Muscle of leg (tissue), 11 donors: Measurements from ENCODE around the gene S100A14. TPM values are rescaled to one million over a fixed set of nuclear protein-coding genes. Genes with fewer than 3 reads are reported as not detected.

Source experiments
- DNase-seq: peaks from one replicate; pipeline ENCODE4 v3.0.0; 2013
- H3K27ac ChIP-seq: one replicate; pipeline ENCODE4 v1.5.1; 2013; ENCODE audit warnings: mild to moderate bottlenecking, low read length, control low read depth
- H3K27me3 ChIP-seq: one replicate; pipeline ENCODE4 v1.6.1; 2013; ENCODE audit warnings: low read length; ENCODE audit not compliant: control insufficient read depth, insufficient read depth
- H3K36me3 ChIP-seq: one replicate; pipeline ENCODE4 v1.6.1; 2013; ENCODE audit warnings: low read length; ENCODE audit not compliant: control insufficient read depth, insufficient read depth
- H3K4me1 ChIP-seq: one replicate; pipeline ENCODE4 v1.6.1; 2013; ENCODE audit warnings: low read length; ENCODE audit not compliant: control insufficient read depth, insufficient read depth
- H3K4me3 ChIP-seq: one replicate; pipeline ENCODE4 v1.5.1; 2013; ENCODE audit warnings: low read length, control low read depth
- H3K9me3 ChIP-seq: replicated peaks from 2 replicates; pipeline ENCODE4 v1.6.1; 2013; ENCODE audit warnings: low read depth, low read length; ENCODE audit not compliant: control insufficient read depth
- WGBS: methylation state at CpG from one replicate; pipeline ENCODE4 v1.1.5; 2013; ENCODE audit warnings: missing lambda C conversion rate; ENCODE audit not compliant: insufficient coverage; 5-methylcytosine and 5-hydroxymethylcytosine counted together
- polyA plus RNA-seq, 8 donors: library from polyadenylated mRNA; unstranded; fragments of 120-200 nt; gene quantifications; one replicate each; pipeline versions ENCODE4 v1.2.1 to v1.2.3, GENCODE V29; 2013; ENCODE audit warnings: inconsistent platforms in 1 of 8, low replicate concordance in 1 of 8; ENCODE audit not compliant: insufficient read length in 8 of 8, insufficient read depth in 1 of 8
- total RNA-seq: library from RNA; stranded (reverse); fragments of 120-200 nt; gene quantifications from one replicate; pipeline ENCODE4 v1.2.4, GENCODE V29; 2013

S100A14 gene
- total and polyA plus RNA-seq, 9 donors: 0.15 to 27.5 (median 0.45) TPM

DNA sequence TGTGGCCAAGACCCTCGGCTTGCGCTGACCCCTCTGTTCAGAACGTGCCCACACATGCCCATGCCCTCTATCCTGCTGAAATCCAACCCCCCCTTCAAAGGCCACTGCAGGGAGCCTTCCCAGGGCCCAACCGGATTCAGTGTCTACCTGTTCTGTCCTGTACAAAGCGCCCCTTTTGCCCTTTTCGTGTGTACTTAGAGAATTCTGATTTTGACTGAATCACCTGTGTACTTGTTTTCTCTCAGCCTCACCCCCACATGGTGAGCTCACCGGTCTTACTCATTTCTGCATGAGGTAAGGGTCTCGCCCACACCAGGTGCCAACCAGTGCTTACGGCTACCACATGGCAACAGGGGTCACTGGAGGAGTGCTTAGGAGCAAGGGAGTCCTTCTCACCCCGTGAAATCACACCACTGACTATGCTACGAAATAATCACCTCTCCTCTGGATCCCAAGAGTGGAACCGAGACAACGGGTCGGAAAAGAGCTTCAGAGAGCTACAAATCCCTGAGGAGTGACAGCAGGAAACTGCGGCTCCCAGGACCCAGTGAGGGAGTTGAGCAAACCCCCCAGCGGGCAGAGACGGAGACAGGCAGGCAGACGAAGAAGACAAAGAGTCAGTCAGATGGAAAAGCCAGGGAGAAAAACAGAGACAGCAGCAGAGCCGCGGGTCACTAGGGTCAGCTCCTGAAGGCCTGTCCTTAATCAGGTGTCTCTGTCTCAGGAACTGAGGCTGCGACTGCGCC, 48.3 kb downstream of the S100A14 start:
- H3K4me1 ChIP-seq: peaks cover 50% of the 10 kb centered on the region
- H3K36me3 ChIP-seq: no peaks in the 10 kb centered on the region
- H3K9me3 ChIP-seq: no peaks in the 10 kb centered on the region
- 62% methylated on average over 17 of the region's 22 CpGs for WGBS
- no peak overlapping the region for H3K4me3 ChIP-seq
- no peaks in the 10 kb centered on the region for H3K27me3 ChIP-seq
- H3K27ac ChIP-seq: peak overlapping the region; percentile 18
- DNase-seq: peak; percentile 21

GRCh38 chr1:153566414-153567371, 49.4 kb downstream of the S100A14 start:
- 37% methylated on average over 12 of the region's 16 CpGs for WGBS
- Histone ChIP-seq H3K4me3 (no peak overlapping the region), H3K27me3 (no peaks in the 10 kb centered on the region), H3K9me3 (no peaks in the 10 kb centered on the region), H3K4me1 (peaks cover 46% of the 10 kb centered on the region), H3K27ac (peak overlapping the region; percentile 91), H3K36me3 (no peaks in the 10 kb centered on the region)
- peak; percentile 93 for DNase-seq

DNA sequence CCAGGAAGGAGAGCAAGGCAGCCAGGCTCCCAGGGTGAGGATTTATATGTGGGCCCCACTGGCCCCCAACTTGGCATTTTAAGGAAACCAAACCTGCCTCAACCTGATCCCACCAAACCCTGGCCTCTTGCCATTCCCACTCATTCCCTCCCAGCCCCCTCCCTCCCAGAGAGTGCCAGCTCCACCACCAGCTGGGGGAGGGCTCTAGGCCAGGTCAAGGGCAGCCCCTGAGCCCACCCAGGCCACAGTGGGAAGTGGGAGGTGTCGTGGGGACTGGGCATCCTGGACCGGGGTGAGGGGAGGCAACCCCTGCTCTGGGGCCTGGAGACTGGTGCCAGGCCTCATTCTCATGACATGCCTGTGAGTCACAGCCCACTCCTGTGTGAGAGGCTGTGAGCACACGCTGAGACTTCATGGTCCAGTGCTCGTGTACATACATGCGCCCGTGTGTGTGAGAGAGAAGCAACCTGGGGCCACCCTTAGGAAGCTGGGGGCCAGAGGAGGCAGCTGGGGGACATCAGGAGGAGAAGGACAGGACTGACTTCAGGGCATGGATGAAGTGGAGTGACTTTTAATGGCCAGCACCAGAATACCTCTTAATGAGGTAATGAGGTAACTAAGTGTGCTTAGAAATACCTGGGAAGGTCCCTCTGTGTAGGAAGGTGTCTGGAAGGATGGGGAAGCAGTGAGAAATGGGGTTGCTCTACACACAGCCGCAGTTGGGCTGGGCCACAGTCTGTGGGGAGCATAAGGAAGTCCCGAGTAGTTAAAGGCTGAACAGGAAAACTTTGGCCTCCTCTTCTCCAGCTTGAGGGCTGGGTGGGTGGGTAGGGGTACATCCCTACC, 50.4 kb downstream of the S100A14 start, which contains the start of gene S100A2:
S100A2 (minus strand) TSS at position 316 of the 846 bp plus-strand sequence. CDS start 1,967 bp downstream, outside the sequence.
- DNase-seq: peak; percentile 41
- H3K27ac ChIP-seq: peak within 1 kb of the TSS; percentile 91
- H3K4me3 ChIP-seq: no peak within 1 kb of the TSS
- WGBS: 65% methylated on average over 6 of the region's 8 CpGs
- H3K4me1 ChIP-seq: peaks cover 46% of the 10 kb centered on the region
- H3K9me3 ChIP-seq: no peaks in the 10 kb centered on the region
- H3K36me3 ChIP-seq: no peaks in the 10 kb centered on the region
- no peaks in the 10 kb centered on the region for H3K27me3 ChIP-seq

Other genes starting within 250 kb of the S100A14 start
- 1.4 TPM for gene S100A12, start 240.7 kb downstream of the S100A14 start, total RNA-seq
- gene S100A12, start 240.7 kb downstream of the S100A14 start, polyA plus RNA-seq: 1 to 10 TPM; 1.7 to 4.6 (median 2.9) TPM
- 6.6 TPM for gene S100A8, start 225.3 kb downstream of the S100A14 start, total RNA-seq
- gene S100A8, start 225.3 kb downstream of the S100A14 start, polyA plus RNA-seq: 10 to 100 TPM; 12.8 to 31.9 (median 19.8) TPM
- gene S100A7A, start 199.8 kb downstream of the S100A14 start, total RNA-seq: not detected
- gene S100A7A, start 199.8 kb downstream of the S100A14 start, polyA plus RNA-seq: not detected
- gene S100A7, start 155.7 kb downstream of the S100A14 start, total RNA-seq: not detected
- gene S100A7, start 155.7 kb downstream of the S100A14 start, polyA plus RNA-seq: not detected
- gene S100A6, start 80.3 kb downstream of the S100A14 start, total RNA-seq: 415 TPM
- gene S100A6, start 80.3 kb downstream of the S100A14 start, polyA plus RNA-seq: 100 to 1,000 TPM; 182 to 300 (median 257) TPM
- not detected for gene S100A5, start 75.4 kb downstream of the S100A14 start, total RNA-seq
- under 1 TPM in 1 of 8 donors, not detected in 7; 0.31 TPM for gene S100A5, start 75.4 kb downstream of the S100A14 start, polyA plus RNA-seq
- 238 TPM for gene S100A4, start 70.5 kb downstream of the S100A14 start, total RNA-seq
- 100 to 1,000 TPM; 188 to 266 (median 208) TPM for gene S100A4, start 70.5 kb downstream of the S100A14 start, polyA plus RNA-seq
- gene S100A3, start 67.1 kb downstream of the S100A14 start, total RNA-seq: 0.31 TPM
- gene S100A3, start 67.1 kb downstream of the S100A14 start, polyA plus RNA-seq: 1 to 10 TPM in 1 of 8 donors, under 1 TPM in 7; 0.30 to 1.4 (median 0.67) TPM
- 3.4 TPM for gene S100A2, start 50.5 kb downstream of the S100A14 start, total RNA-seq
- 1 to 10 TPM; 1.4 to 5.0 (median 1.8) TPM for gene S100A2, start 50.5 kb downstream of the S100A14 start, polyA plus RNA-seq
- 45.4 TPM for gene S100A16, start 3.2 kb downstream of the S100A14 start, total RNA-seq
- 10 to 100 TPM; 45.1 to 77.3 (median 55.3) TPM for gene S100A16, start 3.2 kb downstream of the S100A14 start, polyA plus RNA-seq
- 111 TPM for gene S100A13, start 11.2 kb upstream of the S100A14 start, total RNA-seq
- 10 to 100 TPM; 58.4 to 85.4 (median 70.6) TPM for gene S100A13, start 11.2 kb upstream of the S100A14 start, polyA plus RNA-seq
- gene S100A1, start 12.1 kb upstream of the S100A14 start, total RNA-seq: 4.7 TPM
- 1 to 10 TPM; 3.0 to 9.5 (median 6.3) TPM for gene S100A1, start 12.1 kb upstream of the S100A14 start, polyA plus RNA-seq
- gene CHTOP, start 17.7 kb upstream of the S100A14 start, total RNA-seq: 45.0 TPM
- 100 to 1,000 TPM in 1 of 8 donors, 10 to 100 TPM in 7; 86.6 to 102 (median 91.0) TPM for gene CHTOP, start 17.7 kb upstream of the S100A14 start, polyA plus RNA-seq
- 53.0 TPM for gene SNAPIN, start 42.4 kb upstream of the S100A14 start, total RNA-seq
- gene SNAPIN, start 42.4 kb upstream of the S100A14 start, polyA plus RNA-seq: 10 to 100 TPM; 48.4 to 51.5 (median 49.8) TPM
- 184 TPM for gene ILF2, start 54.7 kb upstream of the S100A14 start, total RNA-seq
- gene ILF2, start 54.7 kb upstream of the S100A14 start, polyA plus RNA-seq: 100 to 1,000 TPM; 158 to 217 (median 176) TPM
- gene NPR1, start 62.4 kb upstream of the S100A14 start, total RNA-seq: 12.9 TPM
- gene NPR1, start 62.4 kb upstream of the S100A14 start, polyA plus RNA-seq: 10 to 100 TPM; 12.7 to 17.4 (median 15.0) TPM
- 28.5 TPM for gene INTS3, start 111.7 kb upstream of the S100A14 start, total RNA-seq
- gene INTS3, start 111.7 kb upstream of the S100A14 start, polyA plus RNA-seq: 10 to 100 TPM; 33.9 to 48.6 (median 39.3) TPM
- gene SLC27A3, start 159.1 kb upstream of the S100A14 start, total RNA-seq: 24.2 TPM
- 10 to 100 TPM; 17.7 to 32.7 (median 26.2) TPM for gene SLC27A3, start 159.1 kb upstream of the S100A14 start, polyA plus RNA-seq